HUES48 (cell line): ENCODE data around the gene SYTL4.

Experiments
- H3K27ac ChIP-seq: one replicate; pipeline ENCODE4 v1.7.0; 2013; ENCODE audit warnings: low read depth, low read length, inconsistent platforms
- H3K27me3 ChIP-seq: 2 replicates; pipeline ENCODE4 v1.6.1; 2013; ENCODE audit warnings: mild to moderate bottlenecking, low read length; ENCODE audit not compliant: control insufficient read depth, insufficient read depth
- H3K36me3 ChIP-seq: 2 replicates; pipeline ENCODE4 v1.6.1; 2013; ENCODE audit warnings: low read length; ENCODE audit not compliant: control insufficient read depth, insufficient read depth
- H3K4me1 ChIP-seq: 2 replicates; pipeline ENCODE4 v1.6.1; 2013; ENCODE audit warnings: mild to moderate bottlenecking, low read length; ENCODE audit not compliant: control insufficient read depth, insufficient read depth
- H3K4me3 ChIP-seq: 2 replicates; pipeline ENCODE4 v1.5.1; 2013; ENCODE audit warnings: mild to moderate bottlenecking, low read depth, low read length
- H3K9ac ChIP-seq: 2 replicates; pipeline ENCODE4 v1.6.1; 2013; ENCODE audit warnings: mild to moderate bottlenecking, low read depth, low read length, moderate library complexity
- H3K9me3 ChIP-seq: 2 replicates; pipeline ENCODE4 v1.6.1; 2013; ENCODE audit warnings: low read length; ENCODE audit not compliant: control insufficient read depth, insufficient read depth

SYTL4 gene

GRCh38 chrX:100625985-100626491 is 105.9 kb downstream of the SYTL4 start:
- no peak overlapping the region for H3K27ac ChIP-seq
- H3K4me1 ChIP-seq = no peaks in the 10 kb centered on the region
- no peaks in the 10 kb centered on the region for H3K27me3 ChIP-seq
- H3K4me3 ChIP-seq = no peak overlapping the region
- no peak overlapping the region for H3K9ac ChIP-seq
- H3K9me3 ChIP-seq = no peaks in the 10 kb centered on the region
- peaks cover 30% of the 10 kb centered on the region for H3K36me3 ChIP-seq
